Measurements from ENCODE around the gene TLK1.
"Not testable (repeated sequence)": the region's sequence is repeated elsewhere in the genome, so short reads cannot be mapped to it uniquely, and the experiment has no call there.

The TLK1 gene

GRCh38 chr2:171169333-171169732 lies 8.6 kb upstream of the TLK1 start:
- DNase-seq (ENCODE audit: low spot score): no peak

DNA sequence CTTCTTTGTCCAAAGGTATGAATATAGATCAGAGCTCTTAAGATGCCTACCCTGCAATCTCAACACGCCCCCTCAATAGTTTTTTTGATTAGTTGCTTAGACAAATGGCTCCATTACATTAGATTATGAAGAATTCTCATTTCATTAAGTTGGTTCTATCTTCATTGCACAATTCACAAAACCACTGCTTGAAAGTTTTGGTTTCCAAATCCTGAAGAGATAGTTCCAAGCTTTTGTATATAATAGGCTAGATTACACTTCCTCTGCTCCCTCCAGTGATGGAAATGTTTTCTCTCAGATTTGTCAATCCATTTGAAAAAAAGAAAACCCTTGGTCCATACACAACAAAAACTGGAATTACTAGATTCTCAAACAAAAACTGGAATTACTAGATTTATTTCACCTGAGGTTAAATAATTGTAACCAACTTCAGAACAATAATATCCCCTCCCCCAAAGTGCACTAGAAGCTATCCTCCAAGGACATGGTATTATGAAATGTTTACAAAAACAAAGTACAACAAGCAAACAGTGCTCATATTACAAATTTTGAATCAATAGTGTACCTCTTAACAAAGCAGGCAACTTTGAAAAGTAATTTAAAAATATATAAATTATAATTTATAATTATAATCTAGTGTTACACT lies 6.8 kb upstream of the TLK1 start:
- no peak for DNase-seq (ENCODE audit: low spot score)

DNA sequence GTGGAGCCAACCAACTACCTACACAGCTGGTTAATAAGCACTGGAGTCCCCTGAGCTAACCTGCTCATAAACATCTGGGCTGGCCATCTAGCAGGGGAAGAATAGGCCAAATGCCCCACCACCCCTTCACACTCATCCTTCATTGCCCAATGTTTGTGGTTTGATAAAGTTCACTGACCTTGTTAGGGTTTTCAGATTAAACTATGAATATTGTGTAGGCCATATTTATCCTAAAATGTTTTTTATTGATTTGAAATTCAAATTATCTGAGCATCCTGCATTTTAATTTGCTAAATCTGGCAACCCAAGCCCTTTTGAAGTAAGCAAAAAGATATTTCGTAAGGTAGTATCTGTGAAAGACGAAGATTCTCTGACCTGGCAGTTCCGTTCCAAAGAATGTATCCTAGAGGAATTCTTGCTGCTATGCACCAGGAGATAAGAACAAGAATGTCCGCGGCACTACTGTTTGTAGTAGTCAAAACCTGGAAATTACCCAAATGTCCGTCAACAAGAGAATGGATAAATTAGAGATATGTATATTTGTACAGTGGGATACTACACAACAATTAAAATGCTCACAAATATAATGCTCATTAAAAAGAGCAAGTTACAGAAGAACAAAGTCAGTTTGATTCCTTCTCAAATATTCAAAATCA lies 5.8 kb upstream of the TLK1 start:
- DNase-seq (ENCODE audit: low spot score): no peak

DNA sequence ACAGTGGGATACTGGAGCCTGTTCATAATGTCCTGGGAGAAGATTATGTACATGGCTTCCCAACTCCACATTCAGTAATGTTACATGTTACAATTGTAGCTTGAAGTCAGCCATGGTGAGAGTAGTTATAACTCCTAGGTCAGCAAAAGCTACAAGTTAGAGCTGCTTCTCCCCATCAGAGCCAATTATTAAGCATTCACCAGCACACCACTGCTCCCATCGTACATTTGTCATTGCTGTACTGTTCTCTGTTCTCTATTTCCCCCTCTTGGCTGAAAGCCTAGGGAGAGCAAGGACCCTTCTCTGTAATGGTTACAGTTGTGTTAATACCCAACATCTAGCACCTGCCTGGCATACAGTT lies 5.3 kb upstream of the TLK1 start:
- no peak for DNase-seq (ENCODE audit: low spot score)

- DNase-seq (ENCODE audit: low spot score): peak; percentile 51
Observed at GRCh38 chr2:171163261-171163660, 2.6 kb upstream of the TLK1 start.

- DNase-seq (ENCODE audit: low spot score): not testable (repeated sequence)
Observed at GRCh38 chr2:171162522-171163197, 2.0 kb upstream of the TLK1 start.

DNA sequence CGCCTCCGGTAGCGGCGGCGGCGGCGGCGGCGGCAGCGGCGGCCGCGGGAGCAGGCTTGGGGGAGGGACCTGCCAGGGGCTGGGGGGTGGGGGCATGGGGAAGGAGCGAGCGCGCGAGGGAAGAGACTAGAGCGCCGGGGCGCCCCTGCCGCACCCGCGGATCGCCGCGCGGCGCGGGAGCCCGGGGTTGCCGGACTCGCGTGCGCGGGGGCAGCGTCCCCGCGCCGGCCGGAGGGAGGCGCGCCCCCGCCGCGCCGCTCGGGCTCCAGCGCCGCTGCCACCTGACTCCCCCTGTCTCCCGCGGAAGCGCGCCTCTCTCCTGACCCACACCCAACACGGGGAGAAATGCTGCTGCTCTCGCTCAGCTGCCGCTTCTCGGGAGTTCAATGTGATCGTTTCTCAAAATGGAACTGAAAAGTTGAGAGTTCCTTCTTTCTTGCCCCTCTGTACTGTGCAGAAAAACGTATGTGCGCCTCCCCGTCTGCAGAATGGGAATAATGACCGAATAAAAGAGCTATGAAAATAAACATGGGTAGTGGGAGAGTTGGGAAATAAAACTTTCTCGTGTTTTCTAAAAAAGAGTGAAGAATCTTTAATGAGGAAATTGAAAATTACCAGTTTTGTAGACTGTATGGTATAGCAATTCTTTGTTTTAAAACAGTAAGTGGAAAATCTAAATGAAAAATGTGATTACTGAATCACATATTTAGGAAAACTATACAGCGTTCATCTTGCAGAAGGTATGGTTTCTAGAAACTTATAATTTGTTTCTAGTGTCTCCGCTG lies 455 bp upstream of the TLK1 start:
- peak; percentile 75 for DNase-seq (ENCODE audit: low spot score)

- peak; percentile 50 for DNase-seq (ENCODE audit: low spot score)
Observed at GRCh38 chr2:171159372-171160118, 1.1 kb downstream of the TLK1 start.

- no peak for DNase-seq (ENCODE audit: low spot score)
Observed at GRCh38 chr2:171158790-171159371, 1.8 kb downstream of the TLK1 start.

DNA sequence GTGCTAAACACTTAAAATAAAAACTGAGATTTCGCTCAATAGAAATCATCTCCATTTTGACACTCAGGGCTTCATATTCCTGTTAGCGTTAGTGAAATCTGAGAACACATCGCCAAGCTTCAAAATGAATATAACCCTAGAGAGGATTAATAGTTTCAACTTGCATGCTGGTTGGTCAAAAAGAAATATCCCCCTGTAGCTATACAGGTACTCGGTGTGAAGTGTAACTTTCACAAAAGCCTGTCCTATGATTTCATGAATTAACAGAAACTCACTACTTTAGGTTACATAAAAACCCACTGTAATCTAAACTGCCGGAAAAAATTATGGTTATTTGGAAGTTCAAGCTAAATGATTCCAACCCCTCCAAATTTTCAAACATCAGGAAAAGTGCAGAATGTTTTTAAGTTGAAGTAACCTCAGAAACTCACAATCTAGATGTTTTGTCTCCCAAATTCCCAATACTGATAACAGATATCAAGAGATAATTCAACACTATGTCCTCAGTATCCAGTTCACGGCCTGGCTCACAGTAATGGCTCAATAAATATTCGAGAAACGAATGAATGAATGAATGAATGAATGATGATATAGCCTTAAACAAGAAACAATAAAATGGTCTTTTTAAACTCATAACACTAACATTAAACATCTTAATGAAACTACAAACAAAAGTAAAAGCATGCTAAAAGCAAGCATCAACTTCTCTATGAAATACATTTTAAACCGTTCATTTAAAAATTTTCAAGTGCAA lies 2.5 kb downstream of the TLK1 start:
- DNase-seq (ENCODE audit: low spot score): no peak

GRCh38 chr2:171157109-171157500 lies 3.6 kb downstream of the TLK1 start:
- DNase-seq (ENCODE audit: low spot score): no peak

- DNase-seq (ENCODE audit: low spot score): no peak
Observed at GRCh38 chr2:171154348-171154747, 6.3 kb downstream of the TLK1 start.

GRCh38 chr2:171150694-171151285 lies 9.9 kb downstream of the TLK1 start:
- no peak for DNase-seq (ENCODE audit: low spot score)

GRCh38 chr2:171149986-171150693 lies 10.6 kb downstream of the TLK1 start:
- no peak for DNase-seq (ENCODE audit: low spot score)

DNA sequence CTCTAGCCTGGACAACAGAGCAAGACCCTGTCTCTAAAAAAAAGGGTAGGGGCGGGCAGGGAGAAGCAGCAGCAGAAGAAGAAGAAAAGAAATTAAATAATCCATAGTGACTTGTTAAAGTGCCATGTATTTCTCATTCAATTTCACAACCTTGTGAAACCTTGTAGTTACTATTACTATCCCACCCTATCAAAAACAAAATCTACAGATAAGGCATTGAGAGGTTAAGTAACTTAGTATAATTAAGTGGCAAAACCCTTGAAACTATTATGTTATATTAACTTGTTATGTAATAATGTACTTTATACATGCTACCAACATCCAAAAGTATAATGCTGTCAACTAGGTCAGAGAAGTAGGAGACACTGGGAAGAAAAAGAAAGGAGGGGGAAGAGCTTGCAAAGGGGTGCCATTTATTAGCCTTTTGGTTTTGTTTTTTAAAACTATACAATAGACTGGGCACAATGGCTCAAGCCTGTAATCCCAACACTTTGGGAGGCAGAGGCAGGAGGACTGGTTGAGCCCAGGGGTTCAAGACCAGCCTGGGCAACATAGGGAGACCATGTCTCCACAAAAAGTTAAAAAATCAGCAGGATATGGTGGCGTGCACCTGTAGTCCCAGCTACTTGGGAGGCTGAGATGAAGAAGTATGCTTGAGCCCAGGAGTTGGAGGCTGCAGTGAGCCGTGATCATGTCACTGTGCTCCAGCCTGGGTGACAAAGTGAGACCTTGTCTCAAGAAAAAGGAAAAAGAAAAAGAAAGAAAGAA lies 11.3 kb downstream of the TLK1 start:
- DNase-seq (ENCODE audit: low spot score): no peak

DNA sequence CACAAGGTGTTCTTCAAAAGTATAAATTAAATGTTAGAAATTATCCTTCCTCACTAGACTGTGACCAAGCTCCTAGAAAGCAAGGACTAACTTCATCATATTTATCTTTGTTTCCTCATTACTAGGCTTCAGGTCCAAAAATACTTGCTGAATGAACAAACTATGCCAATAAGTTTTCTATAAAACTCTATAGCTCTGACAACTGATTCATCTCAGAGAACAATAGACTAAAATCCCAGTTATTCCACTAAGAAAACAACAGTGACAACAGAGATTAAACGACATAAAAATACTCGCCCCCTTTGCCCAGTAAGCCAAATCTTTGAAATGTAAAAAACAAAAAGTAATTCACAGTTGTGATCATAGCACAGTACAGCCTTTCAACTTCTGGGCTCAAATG lies 13.6 kb downstream of the TLK1 start:
- DNase-seq (ENCODE audit: low spot score): no peak

DNA sequence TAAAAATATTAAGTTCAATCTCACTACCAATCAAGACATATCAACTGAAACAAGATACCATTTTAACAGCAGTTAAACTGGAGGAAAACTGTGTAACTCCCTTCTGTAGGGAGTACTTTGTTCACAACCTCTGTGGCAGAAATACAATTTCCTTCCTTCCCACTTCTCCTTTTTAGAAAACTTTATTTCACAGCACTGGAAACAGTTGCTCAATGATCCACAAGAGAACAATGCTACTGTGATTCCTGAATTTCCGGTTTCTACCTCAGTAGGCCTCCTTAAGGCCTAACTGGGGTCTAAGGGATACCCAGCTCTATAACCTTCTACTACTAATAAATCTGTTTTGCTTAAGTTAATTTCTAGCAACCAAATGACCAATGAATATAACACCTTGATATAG lies 14.1 kb downstream of the TLK1 start:
- DNase-seq (ENCODE audit: low spot score): no peak

DNA sequence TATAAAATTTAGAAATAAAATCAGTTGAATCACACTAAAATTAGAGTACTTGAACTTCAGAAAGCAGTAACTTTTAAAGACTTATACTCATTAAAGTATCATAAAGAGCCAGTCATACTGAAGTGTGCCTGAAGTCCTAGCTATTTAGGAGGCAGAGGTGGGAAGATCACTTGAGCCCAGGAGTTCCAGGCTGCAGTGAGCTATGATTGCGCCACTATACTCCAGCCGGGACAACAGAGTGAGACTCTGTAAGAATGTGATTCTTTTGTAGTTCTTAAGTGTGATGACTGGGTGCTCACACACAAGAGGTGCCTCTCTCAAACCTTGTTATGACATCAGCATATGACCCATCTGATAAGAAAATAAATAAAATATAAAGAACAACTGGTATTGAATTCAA lies 14.6 kb downstream of the TLK1 start:
- no peak for DNase-seq (ENCODE audit: low spot score)

DNA sequence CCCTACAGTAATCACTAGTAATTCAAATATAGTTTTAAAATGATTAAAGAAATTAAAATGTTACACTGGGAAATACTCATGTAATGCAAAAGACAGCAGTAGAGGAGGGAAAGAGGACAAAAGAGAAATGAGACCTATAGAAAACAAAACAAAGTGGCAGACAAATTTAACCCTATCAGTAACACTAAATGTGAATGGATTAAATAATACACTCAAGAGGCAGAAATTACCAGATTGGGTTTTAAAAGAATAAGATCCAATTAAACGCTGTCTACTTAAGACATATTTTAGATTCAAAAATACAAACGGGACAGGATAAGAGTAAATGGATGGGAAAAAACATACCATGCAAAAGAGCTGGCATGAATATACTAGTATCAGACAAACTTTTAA lies 17.0 kb downstream of the TLK1 start:
- DNase-seq (ENCODE audit: low spot score): no peak

Measured in CD4-positive, alpha-beta T cell treated with Interleukin-15 for 4 hours (primary cell).